GM23248 (cell line): Measurements from ENCODE around the gene ACP5.

ENCODE experiments used
- EZH2 ChIP-seq: fragments of 200-600 bp; sonication (generic); IDR thresholded peaks from 2 replicates; pipeline ENCODE4 v1.6.1; 2018; ENCODE audit warnings: antibody characterized with exemption, mild to moderate bottlenecking; ENCODE audit not compliant: insufficient read depth, poor library complexity, severe bottlenecking
- EZH2phosphoT487 ChIP-seq: fragments of 200-600 bp; sonication (generic); IDR thresholded peaks from 2 replicates; pipeline ENCODE4 v1.6.1; 2018; ENCODE audit warnings: antibody characterized with exemption, moderate library complexity, mild to moderate bottlenecking, low read depth; ENCODE audit not compliant: insufficient read depth

GRCh38 chr19:11598746-11599145, 21.3 kb upstream of the ACP5 start:
- no peak for TF ChIP-seq EZH2phosphoT487
- no peak for TF ChIP-seq EZH2
